ENCODE measurements around the gene GMDS.

Gene GMDS

GRCh38 chr6:2035046-2035445 lies 210.4 kb downstream of the GMDS start:
- no peaks in the 10 kb centered on the region for H3K4me1 ChIP-seq
- H3K9ac ChIP-seq = no peak overlapping the region
- H3K36me3 ChIP-seq (ENCODE audit: control insufficient read depth, insufficient read depth, low read length) = no peaks in the 10 kb centered on the region
- no peaks in the 10 kb centered on the region for H3K79me2 ChIP-seq
- H3K4me3 ChIP-seq (ENCODE audit: low read depth, low read length) = no peak overlapping the region
- no peak overlapping the region for H3K4me2 ChIP-seq (ENCODE audit: low read length)
- no peak overlapping the region for H3K27ac ChIP-seq
- H3K27me3 ChIP-seq (ENCODE audit: control insufficient read depth, insufficient read depth, low read length) = no peaks in the 10 kb centered on the region
- no peak for TF ChIP-seq CTCF (IDR thresholded peaks at IDR 0.05)
- H2AFZ ChIP-seq = no peak overlapping the region
- no peaks in the 10 kb centered on the region for H3K9me3 ChIP-seq (ENCODE audit: control insufficient read depth, low read length)

- H3K9me3 ChIP-seq (ENCODE audit: control insufficient read depth, low read length) = no peaks in the 10 kb centered on the region
- H3K79me2 ChIP-seq = no peaks in the 10 kb centered on the region
- H3K27ac ChIP-seq = no peak overlapping the region
- H3K27me3 ChIP-seq (ENCODE audit: control insufficient read depth, insufficient read depth, low read length) = no peaks in the 10 kb centered on the region
- TF ChIP-seq CTCF (IDR thresholded peaks at IDR 0.05) = no peak
- no peaks in the 10 kb centered on the region for H3K36me3 ChIP-seq (ENCODE audit: control insufficient read depth, insufficient read depth, low read length)
- H3K9ac ChIP-seq = no peak overlapping the region
- no peaks in the 10 kb centered on the region for H3K4me1 ChIP-seq
- H3K4me2 ChIP-seq (ENCODE audit: low read length) = no peak overlapping the region
- no peak overlapping the region for H2AFZ ChIP-seq
- H3K4me3 ChIP-seq (ENCODE audit: low read depth, low read length) = no peak overlapping the region
Observed at GRCh38 chr6:2034256-2034655, 211.1 kb downstream of the GMDS start.

GRCh38 chr6:2033544-2033943 lies 211.9 kb downstream of the GMDS start:
- no peak overlapping the region for H3K9ac ChIP-seq
- H3K4me1 ChIP-seq = no peaks in the 10 kb centered on the region
- no peak overlapping the region for H2AFZ ChIP-seq
- no peaks in the 10 kb centered on the region for H3K9me3 ChIP-seq (ENCODE audit: control insufficient read depth, low read length)
- no peaks in the 10 kb centered on the region for H3K36me3 ChIP-seq (ENCODE audit: control insufficient read depth, insufficient read depth, low read length)
- H3K4me3 ChIP-seq (ENCODE audit: low read depth, low read length) = no peak overlapping the region
- H3K4me2 ChIP-seq (ENCODE audit: low read length) = no peak overlapping the region
- TF ChIP-seq CTCF (IDR thresholded peaks at IDR 0.05) = no peak
- H3K27ac ChIP-seq = no peak overlapping the region
- H3K27me3 ChIP-seq (ENCODE audit: control insufficient read depth, insufficient read depth, low read length) = no peaks in the 10 kb centered on the region
- no peaks in the 10 kb centered on the region for H3K79me2 ChIP-seq

- no peak for TF ChIP-seq CTCF (IDR thresholded peaks at IDR 0.05)
- Histone ChIP-seq H3K4me3 (ENCODE audit: low read depth, low read length) (no peak overlapping the region), H3K36me3 (ENCODE audit: control insufficient read depth, insufficient read depth, low read length) (no peaks in the 10 kb centered on the region), H3K9ac (no peak overlapping the region), H3K4me1 (no peaks in the 10 kb centered on the region), H3K79me2 (no peaks in the 10 kb centered on the region), H3K27ac (no peak overlapping the region), H2AFZ (no peak overlapping the region), H3K9me3 (ENCODE audit: control insufficient read depth, low read length) (no peaks in the 10 kb centered on the region), H3K27me3 (ENCODE audit: control insufficient read depth, insufficient read depth, low read length) (no peaks in the 10 kb centered on the region), H3K4me2 (ENCODE audit: low read length) (no peak overlapping the region)
Observed at GRCh38 chr6:2030682-2031244, 214.6 kb downstream of the GMDS start.

GRCh38 chr6:2029952-2030351 lies 215.5 kb downstream of the GMDS start:
- H3K4me1 ChIP-seq = no peaks in the 10 kb centered on the region
- no peak for TF ChIP-seq CTCF (IDR thresholded peaks at IDR 0.05)
- H3K27ac ChIP-seq = no peak overlapping the region
- H3K4me2 ChIP-seq (ENCODE audit: low read length) = no peak overlapping the region
- no peaks in the 10 kb centered on the region for H3K36me3 ChIP-seq (ENCODE audit: control insufficient read depth, insufficient read depth, low read length)
- no peak overlapping the region for H2AFZ ChIP-seq
- no peaks in the 10 kb centered on the region for H3K79me2 ChIP-seq
- H3K9ac ChIP-seq = no peak overlapping the region
- no peaks in the 10 kb centered on the region for H3K27me3 ChIP-seq (ENCODE audit: control insufficient read depth, insufficient read depth, low read length)
- H3K4me3 ChIP-seq (ENCODE audit: low read depth, low read length) = no peak overlapping the region
- no peaks in the 10 kb centered on the region for H3K9me3 ChIP-seq (ENCODE audit: control insufficient read depth, low read length)
